Testis (tissue), 2 donors: ENCODE results near the gene IGFBP5.

Experiments used
- CTCF ChIP-seq, 3 experiments: fragments of 450-650 bp in 2 of 3; fragments of 200-600 bp in 1 of 3; sonication (generic) in 1 of 3; IDR thresholded peaks; one replicate each; pipeline ENCODE4 v1.5.1; 2016 to 2019; ENCODE audit warnings: antibody characterized with exemption in 3 of 3, mild to moderate bottlenecking in 2 of 3, moderate library complexity in 1 of 3
- POLR2A ChIP-seq: fragments of 450-650 bp; IDR thresholded peaks from one replicate; pipeline ENCODE4 v1.6.1; 2017; ENCODE audit warnings: antibody characterized with exemption, mild to moderate bottlenecking, moderate library complexity

- TF ChIP-seq POLR2A, result no peak
- no peak for TF ChIP-seq CTCF (IDR thresholded peaks at IDR 0.05)
Measured at GRCh38 chr2:216701544-216701943, 6.2 kb upstream of the IGFBP5 start.
